Medulla oblongata (tissue), 1 donor: Measurements from ENCODE around the gene SBSN.
"Not testable (repeated sequence)": the region's sequence is repeated elsewhere in the genome, so short reads cannot be mapped to it uniquely, and the experiment has no call there.

Experiments used
- DNase-seq: peaks from one replicate; pipeline ENCODE4 v3.0.0-alpha.2; 2015; ENCODE audit errors: extremely low spot score

Gene SBSN

DNA sequence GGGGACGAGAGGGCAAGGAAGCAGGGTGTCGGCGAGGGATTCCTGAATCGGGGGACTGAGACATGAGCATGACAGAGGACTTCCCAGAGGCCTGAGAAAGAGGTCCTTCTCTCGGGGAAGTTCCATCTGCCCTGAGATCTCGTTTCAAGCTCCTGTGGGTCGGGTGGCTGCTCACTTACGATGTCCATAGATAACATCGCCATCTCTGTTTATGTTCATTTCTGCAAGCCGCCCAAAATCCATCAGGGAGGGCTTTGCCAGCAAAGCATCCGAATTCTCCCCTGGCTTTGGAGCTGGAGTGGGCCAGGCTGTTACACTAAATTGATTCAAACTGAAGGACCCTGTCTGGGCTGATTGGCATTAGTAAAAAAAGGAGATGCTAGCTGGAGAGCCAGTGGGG, 20.6 kb downstream of the SBSN start:
- DNase-seq, result no peak

DNA sequence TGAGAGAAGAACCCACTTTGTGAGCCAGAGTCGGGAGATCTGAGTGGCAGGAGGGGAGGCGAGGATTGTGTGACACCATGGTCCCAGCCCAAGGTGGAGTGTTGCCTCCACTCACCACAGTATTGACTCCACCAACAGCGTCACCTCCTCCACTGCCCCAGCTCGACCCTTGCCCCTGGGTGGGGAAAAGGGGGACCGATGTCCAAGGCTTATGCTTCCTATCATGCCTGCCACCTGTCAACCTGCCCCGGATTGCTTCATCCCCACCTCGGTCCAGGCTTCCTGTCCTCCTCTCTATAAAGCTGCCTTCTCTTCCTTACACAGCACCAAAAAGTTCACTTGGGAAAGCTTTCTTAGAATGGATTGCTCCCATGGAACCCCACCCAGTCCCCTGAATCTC, 22.1 kb downstream of the SBSN start:
- DNase-seq, result no peak

- DNase-seq, result no peak
These were observed 25.4 kb downstream of the SBSN start for GRCh38 chr19:35502751-35503150.

- no peak for DNase-seq
These were observed 26.4 kb downstream of the SBSN start for GRCh38 chr19:35501684-35502083.

GRCh38 chr19:35500611-35501010, 27.5 kb downstream of the SBSN start:
- no peak for DNase-seq

- DNase-seq, result no peak
These were observed 29.1 kb downstream of the SBSN start for GRCh38 chr19:35498984-35499527.

DNA sequence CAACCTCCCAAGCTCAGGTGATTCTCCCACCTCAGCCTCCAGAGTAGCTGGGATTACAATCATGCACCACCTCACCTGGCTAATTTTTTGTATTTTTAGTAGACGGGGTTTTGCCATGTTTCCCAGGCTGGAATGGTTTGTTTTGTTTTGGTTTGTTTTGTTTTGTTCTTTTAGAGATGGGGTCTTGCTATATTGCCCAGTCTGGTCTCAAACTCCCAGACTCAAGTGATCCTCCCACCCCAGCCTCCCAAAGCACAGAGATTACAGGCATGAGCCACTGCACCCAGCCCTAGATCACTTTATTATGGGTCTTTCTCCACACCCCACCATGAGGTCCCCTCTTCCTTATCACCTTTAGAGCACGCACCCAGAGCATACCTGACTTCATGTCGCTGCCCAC, 29.9 kb downstream of the SBSN start:
- DNase-seq, result no peak

- no peak for DNase-seq
These were observed 30.7 kb downstream of the SBSN start for GRCh38 chr19:35497406-35497805.

DNA sequence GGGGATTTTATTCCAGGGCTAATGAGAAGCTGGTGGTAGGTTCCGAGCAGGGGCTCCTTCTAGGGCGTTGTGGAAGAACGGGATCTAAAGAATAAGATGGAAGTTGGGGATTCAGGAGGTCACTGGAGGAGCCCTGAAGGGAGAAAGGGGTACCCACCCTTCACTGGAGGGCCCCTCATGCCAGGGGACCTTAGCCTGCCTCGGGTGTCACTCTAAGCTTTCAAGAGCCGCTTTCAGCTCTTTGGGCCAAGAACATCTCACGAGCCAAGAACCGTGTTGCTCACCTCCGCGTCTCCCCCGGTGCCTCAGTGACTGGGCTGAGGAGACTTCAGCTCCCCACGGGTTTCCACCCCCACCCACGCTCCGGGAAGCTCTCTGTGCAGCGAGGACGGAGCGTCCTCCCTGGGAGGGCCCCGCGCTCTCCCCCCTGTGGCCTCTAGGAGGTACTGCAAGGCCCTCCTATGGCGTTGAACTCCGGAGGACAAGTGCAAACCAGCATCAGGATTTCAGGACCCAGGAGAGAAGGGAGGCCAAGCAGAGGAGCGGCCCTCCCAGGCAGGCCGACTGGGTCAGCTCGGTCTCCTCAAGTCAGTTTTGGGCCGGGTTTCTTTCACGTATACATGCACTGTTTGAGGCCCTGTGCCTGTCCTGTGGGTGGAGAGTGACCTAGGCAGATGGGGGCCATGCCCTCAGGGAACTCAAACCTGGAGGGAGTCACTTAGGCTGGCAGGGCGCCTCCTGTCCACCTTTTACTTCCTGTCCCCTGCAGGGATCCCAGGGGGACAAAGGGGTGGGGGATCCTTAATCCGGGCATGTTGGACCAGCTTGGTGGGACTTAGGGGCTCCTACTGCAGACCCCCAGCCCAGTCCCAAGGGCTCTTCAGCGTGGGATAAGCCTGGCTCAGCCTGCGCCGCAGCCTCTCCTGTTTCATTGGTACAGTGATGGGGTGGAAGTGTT, 32.7 kb downstream of the SBSN start:
- peak; percentile 67 for DNase-seq

GRCh38 chr19:35493971-35494370, 34.1 kb downstream of the SBSN start:
- no peak for DNase-seq

- DNase-seq, result no peak
These were observed 36.2 kb downstream of the SBSN start for GRCh38 chr19:35491836-35492360.

GRCh38 chr19:35490364-35490763, 37.7 kb downstream of the SBSN start, which contains the start of gene KRTDAP:
Gene KRTDAP (minus strand): TSS chr19:35490464. CDS start chr19:35490442, 22 bp downstream.
- no peak for DNase-seq

GRCh38 chr19:35488677-35489076, 39.4 kb downstream of the SBSN start:
- no peak for DNase-seq

- DNase-seq, result no peak
These were observed 40.4 kb downstream of the SBSN start for GRCh38 chr19:35487656-35488182.

DNA sequence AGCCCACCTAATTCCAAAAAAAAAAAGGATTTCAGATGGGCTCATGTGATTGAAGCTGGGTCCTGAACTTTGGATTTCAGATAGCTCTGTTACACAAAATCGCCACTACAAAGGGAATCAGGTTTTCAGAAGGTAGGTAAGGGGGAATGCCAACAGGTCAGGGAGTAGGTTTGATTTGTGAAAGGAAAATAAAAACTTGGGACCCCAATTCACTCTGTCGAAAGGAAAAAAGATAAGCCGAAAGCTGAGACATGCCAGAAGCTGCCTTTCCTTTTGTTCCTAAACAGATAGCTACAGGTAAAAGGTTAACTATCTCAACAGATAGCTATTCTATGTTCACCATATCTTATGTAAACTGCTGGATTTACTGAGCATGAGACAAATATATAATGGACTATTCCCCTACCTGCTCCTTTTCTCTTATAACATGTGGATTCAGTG, 41.8 kb downstream of the SBSN start:
- no peak for DNase-seq

GRCh38 chr19:35484252-35485036, 43.7 kb downstream of the SBSN start:
- DNase-seq, result no peak

DNA sequence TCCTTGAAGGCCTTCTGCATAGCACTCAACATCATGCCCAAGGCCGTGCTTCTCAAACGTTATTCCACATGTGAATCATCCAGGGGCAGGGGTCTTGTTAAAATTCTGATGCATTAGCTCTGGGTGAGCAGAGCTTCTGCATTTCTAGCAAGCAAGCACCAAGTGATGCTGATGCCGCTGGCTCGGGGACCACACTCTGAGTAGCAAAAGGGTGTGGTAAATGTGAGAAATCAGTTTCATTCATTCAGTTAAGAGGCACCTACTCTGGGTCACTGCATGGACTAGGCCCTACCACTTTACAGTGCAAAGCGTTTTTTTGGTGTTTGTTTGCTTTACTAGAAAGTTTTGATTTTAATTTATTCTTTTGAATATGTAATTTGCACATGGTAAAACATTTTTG, 45.0 kb downstream of the SBSN start:
- no peak for DNase-seq

DNA sequence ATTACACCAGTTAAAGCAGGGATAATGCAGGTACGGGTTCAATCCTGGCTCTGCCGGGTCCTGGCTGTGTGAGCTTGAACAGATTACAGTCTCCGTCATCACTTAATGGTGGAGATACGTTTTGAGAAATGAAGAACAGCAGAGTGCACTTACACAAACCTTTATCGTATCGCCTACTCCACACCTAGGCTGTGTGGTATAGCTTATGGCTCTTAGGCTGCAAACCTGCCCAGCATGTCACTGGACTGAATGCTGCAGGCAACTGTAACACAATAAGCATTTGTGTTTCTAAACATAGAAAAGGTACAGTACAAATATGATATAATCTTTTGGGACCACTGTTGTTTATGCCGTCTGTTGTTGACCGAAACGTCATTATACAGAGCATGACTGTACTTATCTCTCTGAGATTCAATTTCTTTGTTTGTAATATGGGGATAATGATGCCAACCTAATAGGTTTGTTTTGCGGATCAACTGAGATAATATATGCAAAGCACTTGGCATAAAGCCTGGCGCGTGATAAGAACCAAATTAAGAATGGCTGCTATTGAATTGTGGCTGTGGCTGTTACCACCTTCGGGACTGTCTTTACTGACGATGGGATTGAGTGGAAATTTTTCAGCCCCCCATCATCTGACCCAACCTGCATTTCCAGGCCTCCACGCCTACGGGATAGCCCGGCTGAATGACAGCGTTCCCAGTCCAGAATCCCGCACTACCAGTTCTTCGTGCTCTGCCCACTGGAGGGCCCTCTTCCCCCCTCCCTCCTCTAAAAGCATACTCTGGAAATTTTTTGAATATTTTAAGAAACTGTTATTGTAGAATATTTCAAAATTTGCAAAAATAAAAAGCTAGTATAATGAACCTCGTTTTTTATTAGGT, 49.1 kb downstream of the SBSN start:
- DNase-seq, result no peak

- no peak for DNase-seq
These were observed 52.0 kb downstream of the SBSN start for GRCh38 chr19:35476149-35476548.

- DNase-seq, result not testable (repeated sequence)
These were observed 53.5 kb downstream of the SBSN start for GRCh38 chr19:35474594-35474993.

- DNase-seq, result no peak
These were observed 54.0 kb downstream of the SBSN start for GRCh38 chr19:35474104-35474503.
